NCI-H2081 (cell line): ENCODE measurements around the gene SHH.

Source experiments
- DNase-seq, 2 experiments: peaks; one replicate each; lab custom pipeline; 2025; lab: John Stamatoyannopoulos, UW

The SHH gene

GRCh38 chr7:155792315-155792960, 19.8 kb downstream of the SHH start:
- no peak for DNase-seq

- DNase-seq, result no peak
Measured at GRCh38 chr7:155791836-155792235, 20.4 kb downstream of the SHH start.

- no peak for DNase-seq
Measured at GRCh38 chr7:155791214-155791737, 21.0 kb downstream of the SHH start.

- no peak for DNase-seq
Measured at GRCh38 chr7:155790666-155791065, 21.6 kb downstream of the SHH start.

GRCh38 chr7:155789001-155789725, 23.1 kb downstream of the SHH start:
- DNase-seq, result no peak

GRCh38 chr7:155788616-155789000, 23.7 kb downstream of the SHH start:
- DNase-seq, result no peak

- no peak for DNase-seq
Measured at GRCh38 chr7:155787171-155787851, 25.0 kb downstream of the SHH start.

- DNase-seq, result no peak
Measured at GRCh38 chr7:155786491-155786890, 25.8 kb downstream of the SHH start.

GRCh38 chr7:155785536-155785935, 26.7 kb downstream of the SHH start:
- DNase-seq, result no peak

GRCh38 chr7:155782466-155782865, 29.8 kb downstream of the SHH start:
- DNase-seq, result no peak

GRCh38 chr7:155781433-155781832, 30.8 kb downstream of the SHH start:
- no peak for DNase-seq

- DNase-seq, result no peak
Measured at GRCh38 chr7:155780884-155781283, 31.4 kb downstream of the SHH start.

- no peak for DNase-seq
Measured at GRCh38 chr7:155778349-155778748, 33.9 kb downstream of the SHH start.

- no peak for DNase-seq
Measured at GRCh38 chr7:155776606-155777005, 35.7 kb downstream of the SHH start.

GRCh38 chr7:155775691-155776090, 36.6 kb downstream of the SHH start:
- no peak for DNase-seq

GRCh38 chr7:155774947-155775346, 37.3 kb downstream of the SHH start:
- DNase-seq, result no peak

- DNase-seq, result no peak
Measured at GRCh38 chr7:155773531-155773930, 38.7 kb downstream of the SHH start.

GRCh38 chr7:155770241-155770640, 42.0 kb downstream of the SHH start:
- no peak for DNase-seq

GRCh38 chr7:155769701-155770100, 42.6 kb downstream of the SHH start:
- DNase-seq, result no peak

- DNase-seq, result no peak
Measured at GRCh38 chr7:155766966-155767916, 45.0 kb downstream of the SHH start.

GRCh38 chr7:155766386-155766785, 45.9 kb downstream of the SHH start:
- no peak for DNase-seq

- no peak for DNase-seq
Measured at GRCh38 chr7:155765458-155765857, 46.8 kb downstream of the SHH start.
